GM18498 (cell line): Measurements from ENCODE around the gene FARS2.

Experiments used
- ATAC-seq: cut with Tn5 transposase; IDR thresholded peaks from one replicate; pipeline ENCODE4 v1.9.1; 2021; ENCODE audit warnings: mild to moderate bottlenecking, moderate library complexity; ENCODE audit not compliant: unreplicated experiment

Gene FARS2

DNA sequence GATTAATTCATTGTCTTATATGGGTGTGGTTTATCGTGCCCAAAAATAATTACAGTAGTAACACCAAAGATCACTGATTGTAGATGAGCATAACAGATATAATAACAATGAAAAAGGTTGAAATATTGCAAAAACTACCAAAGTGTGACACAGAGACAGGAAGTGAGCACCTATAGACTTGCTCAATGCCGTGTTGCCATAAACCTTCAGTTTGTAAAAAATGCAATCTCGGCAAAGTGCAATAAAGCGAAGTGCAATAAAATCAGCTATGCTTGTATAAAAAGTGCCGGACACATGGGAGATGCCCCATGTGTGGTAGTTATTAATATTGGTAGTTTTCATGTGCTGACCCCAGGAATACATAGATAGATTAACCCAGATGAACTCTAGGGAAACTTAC is 552.8 kb downstream of the FARS2 start:
- no peak for ATAC-seq

DNA sequence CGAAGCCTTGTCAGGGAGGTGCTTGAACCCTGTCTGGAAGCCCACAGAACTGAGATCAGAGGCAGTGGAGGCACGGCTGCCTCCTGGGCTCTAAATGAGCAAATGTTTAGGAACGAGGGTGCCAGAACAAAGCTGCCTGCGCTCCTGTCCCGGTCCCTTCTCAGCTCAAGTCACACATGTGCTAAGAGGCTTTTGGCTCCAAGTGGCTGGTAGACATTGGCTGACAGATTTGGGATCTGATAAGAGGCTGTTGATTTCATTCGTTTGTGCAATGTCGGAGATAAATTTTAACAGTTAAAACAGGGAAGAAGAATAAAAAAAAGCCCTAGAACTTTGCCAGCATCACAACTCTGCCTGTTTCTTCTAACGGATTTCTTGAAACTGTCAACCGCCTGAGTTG is 553.6 kb downstream of the FARS2 start:
- ATAC-seq: no peak

DNA sequence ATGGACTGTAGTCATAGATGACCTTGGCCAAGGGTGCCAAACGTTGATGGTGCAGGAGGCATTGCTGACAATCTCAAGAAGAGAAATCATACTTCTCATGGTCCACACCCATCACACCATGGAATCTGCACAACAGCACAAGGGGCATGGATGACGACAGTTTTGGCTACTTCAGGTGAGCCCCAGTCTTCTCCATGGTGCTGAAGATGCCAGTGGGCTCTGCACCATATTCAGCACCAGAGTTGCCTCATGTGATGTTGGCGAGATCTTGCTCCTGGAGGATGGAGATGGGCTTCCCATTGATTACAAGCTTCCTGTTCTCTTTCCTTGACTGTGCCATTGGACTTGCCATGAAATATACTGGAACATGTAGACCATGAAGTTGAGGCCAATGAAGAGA is 556.6 kb downstream of the FARS2 start:
- no peak for ATAC-seq

DNA sequence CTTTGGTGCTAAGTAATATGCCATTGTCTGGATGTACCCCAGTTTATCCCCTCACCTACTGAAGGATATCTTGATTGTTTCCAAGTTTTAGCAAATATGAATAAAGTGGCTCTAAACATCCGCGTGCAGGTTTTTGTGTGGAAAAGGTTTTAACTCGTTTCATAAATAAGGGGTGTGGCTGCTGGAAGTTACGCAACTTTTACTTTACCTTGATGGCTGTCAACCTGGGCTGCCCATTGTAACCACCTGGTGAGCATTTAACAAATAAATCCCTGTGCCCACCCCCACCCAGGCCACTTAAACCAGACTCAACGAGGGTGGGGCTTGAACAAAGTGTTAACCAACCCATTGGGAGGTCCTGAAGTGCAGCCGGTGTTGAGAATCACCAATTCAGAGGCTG is 557.6 kb downstream of the FARS2 start:
- no peak for ATAC-seq
